Fibroblast of lung (primary cell): Measurements from ENCODE around the gene CCDC149. TPM values are rescaled to one million over a fixed set of nuclear protein-coding genes. Genes with fewer than 3 reads are reported as not detected.
"Not testable (repeated sequence)": the region's sequence is repeated elsewhere in the genome, so short reads cannot be mapped to it uniquely, and the experiment has no call there.

Experiments
- DNase-seq, 2 donors: peaks; one replicate each; pipeline versions ENCODE4 v3.0.0 to v3.0.0-alpha.2; 2010; ENCODE audit warnings: low read depth in 2 of 2
- H2AFZ ChIP-seq: 2 replicates; pipeline ENCODE4 v1.5.1; 2012; ENCODE audit warnings: low read length, control low read depth, inconsistent platforms
- H3K27ac ChIP-seq: 2 replicates; pipeline ENCODE4 v1.5.1; 2011; ENCODE audit warnings: low read length, control low read depth; ENCODE audit not compliant: insufficient read depth
- H3K27me3 ChIP-seq: 2 replicates; pipeline ENCODE4 v1.5.1; 2011; ENCODE audit warnings: mild to moderate bottlenecking, low read length; ENCODE audit not compliant: control insufficient read depth, insufficient read depth
- H3K36me3 ChIP-seq: 2 replicates; pipeline ENCODE4 v1.5.1; 2011; ENCODE audit warnings: low read length; ENCODE audit not compliant: control insufficient read depth, insufficient read depth
- H3K4me1 ChIP-seq: 2 replicates; pipeline ENCODE4 v1.5.1; 2011; ENCODE audit warnings: low read length; ENCODE audit not compliant: control insufficient read depth, insufficient read depth; ENCODE audit errors: extremely low read depth
- H3K4me2 ChIP-seq: 2 replicates; pipeline ENCODE4 v1.5.1; 2011; ENCODE audit warnings: low read length, control low read depth; ENCODE audit not compliant: insufficient read depth; ENCODE audit errors: extremely low read depth
- H3K4me3 ChIP-seq, 4 experiments: fragments of 200-600 bp in 1 of 4; sonication (generic) in 1 of 4; replicated peaks in 1 of 4; 2 replicates each; pipeline ENCODE4 v1.5.1; 2011 to 2016; ENCODE audit warnings: low read length in 4 of 4, low read depth in 3 of 4, mild to moderate bottlenecking in 3 of 4, control low read depth in 2 of 4, inconsistent platforms in 1 of 4, mixed read lengths in 1 of 4; ENCODE audit not compliant: insufficient read depth in 1 of 4; ENCODE audit errors: control extremely low read depth in 1 of 4
- H3K79me2 ChIP-seq: 2 replicates; pipeline ENCODE4 v1.5.1; 2012; ENCODE audit warnings: mild to moderate bottlenecking, low read length, inconsistent platforms; ENCODE audit not compliant: control insufficient read depth, insufficient read depth
- H3K9ac ChIP-seq: 2 replicates; pipeline ENCODE4 v1.5.1; 2011; ENCODE audit warnings: mild to moderate bottlenecking, low read length, control low read depth; ENCODE audit not compliant: insufficient read depth
- H3K9me3 ChIP-seq: 2 replicates; pipeline ENCODE4 v1.5.1; 2012; ENCODE audit warnings: low read depth, low read length; ENCODE audit not compliant: control insufficient read depth, insufficient read depth
- H4K20me1 ChIP-seq: 2 replicates; pipeline ENCODE4 v1.5.1; 2011; ENCODE audit warnings: low read length; ENCODE audit not compliant: control insufficient read depth, insufficient read depth; ENCODE audit errors: extremely low read depth
- CTCF ChIP-seq, 2 donors: IDR thresholded peaks in 1 of 2; conservative IDR thresholded peaks in 1 of 2; 1 replicate in 1 of 2; 2 replicates in 1 of 2; pipeline ENCODE4 v1.5.1; 2011 to 2012; ENCODE audit warnings: low read length in 2 of 2, control low read depth in 1 of 2, inconsistent platforms in 1 of 2, low read depth in 1 of 2, mild to moderate bottlenecking in 1 of 2
- EZH2 ChIP-seq: IDR thresholded peaks from 2 replicates; pipeline ENCODE4 v1.5.1; 2012; ENCODE audit warnings: low read length, control low read depth, mild to moderate bottlenecking; ENCODE audit errors: missing control alignments
- polyA plus RNA-seq, 2 donors: library from polyadenylated mRNA; depleted of rRNA in 1 of 2; stranded (reverse) in 1 of 2; unstranded in 1 of 2; fragments of >200 nt; gene quantifications; 2 replicates each; pipeline ENCODE4 v1.2.1, GENCODE V29; 2011 to 2012; ENCODE audit warnings: missing spikeins in 1 of 2
- total RNA-seq: library from RNA; depleted of rRNA; stranded (reverse); fragments of >200 nt; gene quantifications from 2 replicates; pipeline ENCODE4 v1.2.1, GENCODE V29; 2014

CCDC149 gene
- total and polyA plus RNA-seq, 2 donors (not counting 1 experiment from before 2014, with no cell fraction given): 13.9 to 14.6 TPM

- H4K20me1 ChIP-seq: no peaks in the 10 kb centered on the region
- H3K27ac ChIP-seq: peak overlapping the region; percentile 58
- peaks cover 3% of the 10 kb centered on the region for H3K36me3 ChIP-seq
- peak overlapping the region; percentile 78 for H3K4me2 ChIP-seq
- peak overlapping the region; percentile 32 to 55 (median 50) for H3K4me3 ChIP-seq
- H3K9ac ChIP-seq: peak overlapping the region; percentile 79
- H3K79me2 ChIP-seq: no peaks in the 10 kb centered on the region
- TF ChIP-seq EZH2: no peak
- no peak for TF ChIP-seq CTCF (conservative IDR thresholded peaks at IDR 0.05 in 1 of 2, IDR thresholded peaks at IDR 0.05 in 1 of 2; ENCODE audit: low read depth in 1 of 2, low read length in 2 of 2)
- H3K4me1 ChIP-seq: no peaks in the 10 kb centered on the region
- no peaks in the 10 kb centered on the region for H3K27me3 ChIP-seq
- peak overlapping the region; percentile 86 for H2AFZ ChIP-seq
- DNase-seq: peak in 1 of 2 donors; percentile 23
- H3K9me3 ChIP-seq: no peaks in the 10 kb centered on the region
Measured at GRCh38 chr4:24913119-24913485, 260 bp upstream of the CCDC149 start.

DNA sequence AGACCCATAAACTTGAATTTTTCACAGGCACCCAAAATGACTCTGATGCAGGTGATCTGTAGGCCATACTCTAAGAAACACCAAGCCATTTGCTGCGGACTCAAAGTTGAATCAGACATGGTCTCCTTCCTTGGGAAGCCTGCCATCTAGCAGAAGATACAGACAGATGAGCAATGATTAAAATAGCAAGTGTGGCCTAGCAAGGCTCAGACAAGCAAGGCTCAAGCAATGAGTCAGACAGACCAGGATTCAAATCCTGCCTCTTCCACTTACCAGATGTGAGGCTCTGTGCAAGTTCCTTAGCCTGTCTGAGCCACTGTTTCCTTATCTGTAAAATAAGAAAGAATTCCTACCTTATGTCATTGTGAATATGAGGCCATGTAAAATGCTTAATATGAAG lies 2.3 kb downstream of the CCDC149 start:
- H3K4me3 ChIP-seq: no peak overlapping the region
- H4K20me1 ChIP-seq: no peaks in the 10 kb centered on the region
- peak; percentile 20 to 91 for DNase-seq
- no peak overlapping the region for H3K9ac ChIP-seq
- no peaks in the 10 kb centered on the region for H3K79me2 ChIP-seq
- H3K4me1 ChIP-seq: no peaks in the 10 kb centered on the region
- H3K27me3 ChIP-seq: no peaks in the 10 kb centered on the region
- peaks cover 3% of the 10 kb centered on the region for H3K36me3 ChIP-seq
- TF ChIP-seq CTCF (conservative IDR thresholded peaks at IDR 0.05 in 1 of 2, IDR thresholded peaks at IDR 0.05 in 1 of 2; ENCODE audit: low read depth in 1 of 2, low read length in 2 of 2): no peak
- TF ChIP-seq EZH2: no peak
- no peak overlapping the region for H3K27ac ChIP-seq
- H2AFZ ChIP-seq: no peak overlapping the region
- H3K4me2 ChIP-seq: no peak overlapping the region
- no peaks in the 10 kb centered on the region for H3K9me3 ChIP-seq

DNA sequence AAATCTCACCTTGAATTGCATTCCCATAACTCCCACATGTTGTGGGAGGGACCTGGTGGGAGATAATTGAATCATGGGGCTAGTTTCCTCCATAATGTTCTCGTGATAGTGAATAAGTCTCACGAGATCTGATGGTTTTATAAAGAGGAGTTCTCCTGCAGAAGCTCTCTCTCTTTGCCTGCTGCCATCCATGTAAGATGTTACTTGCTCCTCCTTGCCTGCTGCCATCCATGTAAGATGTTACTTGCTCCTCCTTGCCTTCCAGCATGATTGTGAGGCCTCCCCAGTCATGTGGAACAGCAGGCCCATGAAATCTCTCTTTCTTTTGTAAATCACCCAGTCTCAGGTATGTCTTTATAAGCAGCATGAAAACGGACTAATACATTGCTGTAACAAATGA lies 3.2 kb downstream of the CCDC149 start:
- H3K4me3 ChIP-seq: not testable (repeated sequence)

More for the DNA sequence above, 3.2 kb downstream of the CCDC149 start:
- H3K27ac ChIP-seq, H3K36me3 ChIP-seq, DNase-seq, H3K4me1 ChIP-seq, H3K9me3 ChIP-seq, H3K9ac ChIP-seq, H3K79me2 ChIP-seq, H3K4me2 ChIP-seq, H3K27me3 ChIP-seq, H2AFZ ChIP-seq, H4K20me1 ChIP-seq: not testable (repeated sequence)
